HG02763 (cell line): ENCODE results near the gene TENT5A.

ENCODE experiments used
- ATAC-seq: cut with Tn5 transposase; IDR thresholded peaks from one replicate; pipeline ENCODE4 v1.9.1; 2021; ENCODE audit warnings: mild to moderate bottlenecking, moderate library complexity; ENCODE audit not compliant: unreplicated experiment

The TENT5A gene

GRCh38 chr6:81718126-81718525 lies 34.4 kb downstream of the TENT5A start:
- no peak for ATAC-seq

- ATAC-seq: no peak
Observed at GRCh38 chr6:81714684-81715083, 37.8 kb downstream of the TENT5A start.

- ATAC-seq: no peak
Observed at GRCh38 chr6:81713205-81713604, 39.3 kb downstream of the TENT5A start.

GRCh38 chr6:81708113-81708699 lies 44.3 kb downstream of the TENT5A start:
- ATAC-seq: no peak

- no peak for ATAC-seq
Observed at GRCh38 chr6:81704700-81705099, 47.8 kb downstream of the TENT5A start.

GRCh38 chr6:81700414-81700813 lies 52.1 kb downstream of the TENT5A start:
- no peak for ATAC-seq

- ATAC-seq: no peak
Observed at GRCh38 chr6:81697559-81697958, 54.9 kb downstream of the TENT5A start.

- no peak for ATAC-seq
Observed at GRCh38 chr6:81696524-81696923, 56.0 kb downstream of the TENT5A start.
